ENCODE results near the gene ADSS2.
"Not testable (repeated sequence)": the region's sequence is repeated elsewhere in the genome, so short reads cannot be mapped to it uniquely, and the experiment has no call there.

The ADSS2 gene

GRCh38 chr1:244496186-244496585, 44.5 kb upstream of the ADSS2 start:
- Histone ChIP-seq H3K27ac (ENCODE audit: extremely low read depth, low read depth, low read length) (no peak overlapping the region), H3K4me3 (ENCODE audit: low read depth, low read length) (no peak overlapping the region), H3K4me1 (ENCODE audit: control insufficient read depth, insufficient read depth, low read length) (no peaks in the 10 kb centered on the region), H3K9me3 (ENCODE audit: control insufficient read depth, insufficient read depth, low read depth, low read length) (no peaks in the 10 kb centered on the region), H3K36me3 (ENCODE audit: control insufficient read depth in 2 of 2, insufficient read depth in 1 of 2, low read length in 2 of 2) (no peaks in the 10 kb centered on the region)
- TF ChIP-seq ZNF391 (tag by site-specific recombination; IDR thresholded peaks at IDR 0.05; ENCODE audit: borderline replicate concordance, low read depth) (no peak), ZBTB6 (tag by site-specific recombination; IDR thresholded peaks at IDR 0.05) (no peak), RBAK (tag by site-specific recombination; IDR thresholded peaks at IDR 0.05) (no peak), TCF7L2 (IDR thresholded peaks at IDR 0.05; ENCODE audit: borderline replicate concordance, low read depth, low read length) (no peak), ZNF223 (tag by site-specific recombination; IDR thresholded peaks at IDR 0.05) (no peak), ZNF302 (tag by site-specific recombination; IDR thresholded peaks at IDR 0.05; ENCODE audit: low read depth) (no peak), ZNF221 (tag by site-specific recombination; IDR thresholded peaks at IDR 0.05; ENCODE audit: borderline replicate concordance) (no peak)
- TF ChIP-seq, protein P1, sequence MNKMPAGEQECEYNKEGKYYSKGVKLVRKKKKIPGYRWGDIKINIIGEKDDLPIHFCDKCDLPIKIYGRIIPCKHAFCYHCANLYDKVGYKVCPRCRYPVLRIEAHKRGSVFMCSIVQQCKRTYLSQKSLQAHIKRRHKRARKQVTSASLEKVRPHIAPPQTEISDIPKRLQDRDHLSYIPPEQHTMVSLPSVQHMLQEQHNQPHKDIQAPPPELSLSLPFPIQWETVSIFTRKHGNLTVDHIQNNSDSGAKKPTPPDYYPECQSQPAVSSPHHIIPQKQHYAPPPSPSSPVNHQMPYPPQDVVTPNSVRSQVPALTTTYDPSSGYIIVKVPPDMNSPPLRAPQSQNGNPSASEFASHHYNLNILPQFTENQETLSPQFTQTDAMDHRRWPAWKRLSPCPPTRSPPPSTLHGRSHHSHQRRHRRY (tag by site-specific recombination; IDR thresholded peaks at IDR 0.05): no peak
- CTCF ChIA-PET: no interaction called here
- POLR2A ChIA-PET: no interaction called here

- POLR2A ChIA-PET: no interaction called here
- no peak overlapping the region for H3K27ac ChIP-seq (ENCODE audit: extremely low read depth, low read depth, low read length)
- no peaks in the 10 kb centered on the region for H3K4me1 ChIP-seq (ENCODE audit: control insufficient read depth, insufficient read depth, low read length)
- no peaks in the 10 kb centered on the region for H3K36me3 ChIP-seq (ENCODE audit: control insufficient read depth in 2 of 2, insufficient read depth in 1 of 2, low read length in 2 of 2)
- H3K4me3 ChIP-seq (ENCODE audit: low read depth, low read length): no peak overlapping the region
- CTCF ChIA-PET: no interaction called here
- TF ChIP-seq ZNF670 (tag by site-specific recombination; IDR thresholded peaks at IDR 0.05; ENCODE audit: low read depth) (no peak), ZNF544 (tag by site-specific recombination; IDR thresholded peaks at IDR 0.05) (no peak), ZEB2 (tag by site-specific recombination; IDR thresholded peaks at IDR 0.05) (no peak), ZNF768 (tag by site-specific recombination; IDR thresholded peaks at IDR 0.05) (no peak)
- no peaks in the 10 kb centered on the region for H3K9me3 ChIP-seq (ENCODE audit: control insufficient read depth, insufficient read depth, low read depth, low read length)
Measured at GRCh38 chr1:244494653-244495052, 42.9 kb upstream of the ADSS2 start.

DNA sequence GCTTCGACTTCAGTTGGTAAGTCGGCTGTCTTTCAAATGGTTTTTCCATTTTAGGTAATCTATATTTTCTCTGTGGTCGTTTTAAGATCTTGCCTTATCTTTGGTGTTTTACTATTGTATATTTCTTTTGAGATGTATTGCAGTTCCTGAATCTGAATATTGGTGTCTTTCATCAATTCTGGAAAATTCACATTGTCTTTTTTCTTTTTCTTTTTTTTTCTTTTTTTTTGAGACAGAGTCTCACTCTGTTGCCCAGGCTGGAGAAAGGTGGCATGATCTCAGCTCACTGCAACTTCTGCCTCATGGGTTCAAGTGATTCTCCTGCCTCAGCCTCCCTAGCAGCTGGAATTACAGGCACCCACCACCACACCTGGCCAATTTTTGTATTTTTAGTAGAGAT, 33.3 kb upstream of the ADSS2 start:
- POLR2A ChIA-PET; CTCF ChIA-PET; H3K36me3 ChIP-seq (ENCODE audit: control insufficient read depth in 2 of 2, insufficient read depth in 1 of 2, low read length in 2 of 2); H3K9me3 ChIP-seq (ENCODE audit: control insufficient read depth, insufficient read depth, low read depth, low read length); H3K4me1 ChIP-seq (ENCODE audit: control insufficient read depth, insufficient read depth, low read length); H3K27ac ChIP-seq (ENCODE audit: extremely low read depth, low read depth, low read length); H3K4me3 ChIP-seq (ENCODE audit: low read depth, low read length): not testable (repeated sequence)
- TF ChIP-seq ZNF558 (tag by site-specific recombination; IDR thresholded peaks at IDR 0.05): peak; percentile 91

- H3K36me3 ChIP-seq (ENCODE audit: control insufficient read depth in 2 of 2, insufficient read depth in 1 of 2, low read length in 2 of 2): no peaks in the 10 kb centered on the region
- no peaks in the 10 kb centered on the region for H3K4me1 ChIP-seq (ENCODE audit: control insufficient read depth, insufficient read depth, low read length)
- TF ChIP-seq ZNF555 (tag by site-specific recombination; conservative IDR thresholded peaks at IDR 0.05) (peak; percentile 12; the same call in 1 of the 2 replicates), ZNF280D (tag by site-specific recombination; IDR thresholded peaks at IDR 0.05) (0 out of 2 replicates have a peak, but pooled peaks have one; percentile 28), ZNF140 (tag by site-specific recombination; IDR thresholded peaks at IDR 0.05) (no peak), ZSCAN30 (tag by site-specific recombination; IDR thresholded peaks at IDR 0.05) (no peak)
- no peak overlapping the region for H3K4me3 ChIP-seq (ENCODE audit: low read depth, low read length)
- no peaks in the 10 kb centered on the region for H3K9me3 ChIP-seq (ENCODE audit: control insufficient read depth, insufficient read depth, low read depth, low read length)
- no peak overlapping the region for H3K27ac ChIP-seq (ENCODE audit: extremely low read depth, low read depth, low read length)
- ChIA-PET POLR2A (no interaction called here), CTCF (no interaction called here)
Measured at GRCh38 chr1:244473059-244473605, 21.4 kb upstream of the ADSS2 start.
